Liver (tissue), 9 donors: Measurements from ENCODE around the gene PRSS27. TPM values are rescaled to one million over a fixed set of nuclear protein-coding genes. Genes with fewer than 3 reads are reported as not detected.

Experiments used
- DNase-seq: peaks from one replicate; pipeline ENCODE4 v3.0.0-alpha.2; 2017; ENCODE audit warnings: low spot score
- H3K27ac ChIP-seq, 2 donors: one replicate each; pipeline ENCODE4 v1.7.0; 2013; ENCODE audit warnings: inconsistent platforms in 2 of 2, low read length in 2 of 2, control low read depth in 1 of 2, low read depth in 1 of 2, mild to moderate bottlenecking in 1 of 2
- H3K27me3 ChIP-seq, 4 donors: one replicate each; pipeline versions ENCODE4 v1.6.1 to v1.7.0; 2013; ENCODE audit warnings: low read length in 3 of 4, inconsistent platforms in 1 of 4, mild to moderate bottlenecking in 1 of 4, moderate library complexity in 1 of 4; ENCODE audit not compliant: control insufficient read depth in 4 of 4, insufficient read depth in 4 of 4
- H3K36me3 ChIP-seq, 4 donors: one replicate each; pipeline versions ENCODE4 v1.6.1 to v1.7.0; 2013; ENCODE audit warnings: low read length in 3 of 4, mild to moderate bottlenecking in 3 of 4, low read depth in 1 of 4, moderate library complexity in 1 of 4; ENCODE audit not compliant: control insufficient read depth in 4 of 4, insufficient read depth in 3 of 4
- H3K4me1 ChIP-seq, 4 donors: one replicate each; pipeline versions ENCODE4 v1.6.1 to v1.7.0; 2013; ENCODE audit warnings: low read length in 3 of 4, mild to moderate bottlenecking in 3 of 4, moderate library complexity in 1 of 4; ENCODE audit not compliant: control insufficient read depth in 4 of 4, insufficient read depth in 4 of 4
- H3K4me3 ChIP-seq, 3 donors: one replicate each; pipeline versions ENCODE4 v1.6.1 to v1.7.0; 2013; ENCODE audit warnings: low read length in 3 of 3, control low read depth in 1 of 3, low read depth in 1 of 3, mild to moderate bottlenecking in 1 of 3
- H3K9ac ChIP-seq, 2 donors: one replicate each; pipeline ENCODE4 v1.7.0; 2013; ENCODE audit warnings: low read length in 2 of 2, mild to moderate bottlenecking in 2 of 2, moderate library complexity in 2 of 2, control low read depth in 1 of 2, low read depth in 1 of 2
- H3K9me3 ChIP-seq, 4 donors: one replicate each; pipeline versions ENCODE4 v1.6.1 to v1.7.0; 2013; ENCODE audit warnings: low read length in 3 of 4; ENCODE audit not compliant: control insufficient read depth in 4 of 4
- ATF3 ChIP-seq: IDR thresholded peaks from 2 replicates; pipeline ENCODE4 v1.6.1; 2016; ENCODE audit warnings: antibody characterized with exemption
- CTCF ChIP-seq: fragments of 150-350 bp; IDR thresholded peaks from 2 replicates; pipeline ENCODE4 v1.5.1; 2017; ENCODE audit warnings: improper control_type of control experiment, low read depth, low read length; ENCODE audit not compliant: missing input control
- EGR1 ChIP-seq, 2 donors: IDR thresholded peaks; 2 replicates each; pipeline ENCODE4 v1.6.1; 2016 to 2018; ENCODE audit warnings: antibody characterized with exemption in 2 of 2, low read depth in 2 of 2
- FOXA1 ChIP-seq: IDR thresholded peaks from 2 replicates; pipeline ENCODE4 v1.6.1; 2016; ENCODE audit warnings: antibody characterized with exemption
- FOXA2 ChIP-seq: IDR thresholded peaks from 2 replicates; pipeline ENCODE4 v1.6.1; 2016; ENCODE audit warnings: antibody characterized with exemption
- GABPA ChIP-seq, 2 donors: IDR thresholded peaks in 1 of 2; conservative IDR thresholded peaks in 1 of 2; 2 replicates each; pipeline ENCODE4 v1.6.1; 2016; ENCODE audit warnings: antibody characterized with exemption in 2 of 2, mild to moderate bottlenecking in 1 of 2, moderate library complexity in 1 of 2
- HNF4A ChIP-seq, 2 donors: conservative IDR thresholded peaks; 2 replicates each; pipeline ENCODE4 v1.6.1; 2016; ENCODE audit warnings: antibody characterized with exemption in 2 of 2, mild to moderate bottlenecking in 2 of 2
- HNF4G ChIP-seq: IDR thresholded peaks from 2 replicates; pipeline ENCODE4 v1.6.1; 2016; ENCODE audit warnings: antibody characterized with exemption
- JUND ChIP-seq, 2 donors: IDR thresholded peaks; 2 replicates each; pipeline ENCODE4 v1.6.1; 2016; ENCODE audit warnings: antibody characterized with exemption in 2 of 2
- MAX ChIP-seq: IDR thresholded peaks from 2 replicates; pipeline ENCODE4 v1.6.1; 2016; ENCODE audit warnings: antibody characterized with exemption
- NR2F2 ChIP-seq: IDR thresholded peaks from 2 replicates; pipeline ENCODE4 v1.6.1; 2016; ENCODE audit warnings: antibody characterized with exemption
- RAD21 ChIP-seq, 2 donors: IDR thresholded peaks; 2 replicates each; pipeline ENCODE4 v1.6.1; 2016; ENCODE audit warnings: antibody characterized with exemption in 2 of 2, mild to moderate bottlenecking in 2 of 2
- REST ChIP-seq: IDR thresholded peaks from 2 replicates; pipeline ENCODE4 v1.6.1; 2016; ENCODE audit warnings: antibody characterized with exemption, mild to moderate bottlenecking
- RXRA ChIP-seq, 2 donors: IDR thresholded peaks; 2 replicates each; pipeline ENCODE4 v1.6.1; 2017 to 2018; ENCODE audit warnings: antibody characterized with exemption in 2 of 2, mild to moderate bottlenecking in 1 of 2
- SP1 ChIP-seq: IDR thresholded peaks from 2 replicates; pipeline ENCODE4 v1.6.1; 2018; ENCODE audit warnings: antibody characterized with exemption, mild to moderate bottlenecking
- TAF1 ChIP-seq: conservative IDR thresholded peaks from 2 replicates; pipeline ENCODE4 v1.6.1; 2016; ENCODE audit warnings: antibody characterized with exemption, mild to moderate bottlenecking
- YY1 ChIP-seq: IDR thresholded peaks from 2 replicates; pipeline ENCODE4 v1.6.1; 2016; ENCODE audit warnings: antibody characterized with exemption, mild to moderate bottlenecking
- ZBTB33 ChIP-seq: IDR thresholded peaks from 2 replicates; pipeline ENCODE4 v1.6.1; 2016; ENCODE audit warnings: antibody characterized with exemption
- WGBS: extraction: QIAGEN DNeasy Blood & Tissue Kit; methylation state at CpG from one replicate; pipeline ENCODE4 v1.1.7; 2013; 5-methylcytosine and 5-hydroxymethylcytosine counted together
- polyA plus RNA-seq, 2 donors: library from polyadenylated mRNA; stranded (reverse) in 1 of 2; unstranded in 1 of 2; fragments of 200-250 nt in 1 of 2; fragments of >200 nt in 1 of 2; fragmentation: Nextera tagmentation in 1 of 2; extraction: Ambion mirVana in 1 of 2; gene quantifications; one replicate each; pipeline versions ENCODE4 v1.2.1 to v1.2.3, GENCODE V29; 2013 to 2015
- total RNA-seq, 2 donors: library from RNA; depleted of rRNA; stranded (reverse); fragments of >200 nt; gene quantifications; one replicate each; pipeline ENCODE4 v1.2.3, GENCODE V29; 2014
- donor health status: healthy.
- donor health status: healthy.
- donor health status: healthy.
- donor health status: healthy.
- donor health status: healthy.

Gene PRSS27
- total and polyA plus RNA-seq, 4 donors = 0.05 to 1.5 (median 0.22) TPM; not detected in 1

GRCh38 chr16:2752850-2753732 lies 33.1 kb upstream of the PRSS27 start:
- H3K9me3 ChIP-seq = no peaks in the 10 kb centered on the region
- WGBS = under 1% methylated on average over 78 of the region's 82 CpGs
- H3K36me3 ChIP-seq = peaks cover 8 to 15% (median 13%) of the 10 kb centered on the region in 4 donors
- H3K27ac ChIP-seq = peak overlapping the region; percentile 94 to 98
- peaks cover 14 to 44% (median 25%) of the 10 kb centered on the region in 4 donors for H3K4me1 ChIP-seq
- TF ChIP-seq REST (peak; percentile 13), GABPA (IDR thresholded peaks at IDR 0.05 in 1 of 2, conservative IDR thresholded peaks at IDR 0.05 in 1 of 2) (no peak)
- no peaks in the 10 kb centered on the region for H3K27me3 ChIP-seq
- H3K4me3 ChIP-seq = peak overlapping the region; percentile 83 to 88 (median 88)
- peak; percentile 91 for DNase-seq
- H3K9ac ChIP-seq = peak overlapping the region; percentile 89 to 92

- Histone ChIP-seq H3K27ac (peak within 1 kb of the TSS; percentile 94 to 98), H3K27me3 (no peaks in the 10 kb centered on the region), H3K9me3 (no peaks in the 10 kb centered on the region), H3K9ac (peak within 1 kb of the TSS; percentile 89 to 92), H3K4me3 (peak within 1 kb of the TSS; percentile 88 to 96 (median 88)), H3K4me1 (peaks cover 14 to 44% (median 25%) of the 10 kb centered on the region in 4 donors), H3K36me3 (peaks cover 2 to 8% (median 5%) of the 10 kb centered on the region in 4 donors)
- WGBS = 1% methylated on average over 99 of the region's 99 CpGs
- DNase-seq = peak; percentile 97
- TF ChIP-seq EGR1 (IDR thresholded peaks at IDR 0.05; ENCODE audit: low read depth in 2 of 2) (peak in 1 of 2 donors; percentile 15), NR2F2 (no peak), YY1 (peak; percentile 100), ATF3 (no peak), TAF1 (no peak), GABPA (IDR thresholded peaks at IDR 0.05 in 1 of 2, conservative IDR thresholded peaks at IDR 0.05 in 1 of 2) (peak in 1 of 2 donors; percentile 76), ZBTB33 (peak; percentile 86), HNF4A (conservative IDR thresholded peaks at IDR 0.05) (no peak), FOXA1 (peak; percentile 19), SP1 (peak; percentile 46), FOXA2 (no peak), RXRA (IDR thresholded peaks at IDR 0.05) (no peak), CTCF (no peak), MAX (peak; percentile 93), RAD21 (IDR thresholded peaks at IDR 0.05) (no peak), REST (peak; percentile 63), HNF4G (no peak), JUND (IDR thresholded peaks at IDR 0.05) (no peak)
Observed at GRCh38 chr16:2752035-2752849, 32.2 kb upstream of the PRSS27 start, which contains the start of gene SRRM2. SRRM2 (plus strand) TSS chr16:2752638; CDS start chr16:2756365, 3,727 bp downstream.
